HG03175 (cell line): ENCODE measurements around the gene EP400.
A peak's percentile ranks its signal among the peaks of the same experiment; 100 is the strongest.

Experiments
- ATAC-seq: cut with Tn5 transposase; IDR thresholded peaks from one replicate; pipeline ENCODE4 v1.9.1; 2021; ENCODE audit warnings: mild to moderate bottlenecking, moderate library complexity; ENCODE audit not compliant: unreplicated experiment

EP400 gene

DNA sequence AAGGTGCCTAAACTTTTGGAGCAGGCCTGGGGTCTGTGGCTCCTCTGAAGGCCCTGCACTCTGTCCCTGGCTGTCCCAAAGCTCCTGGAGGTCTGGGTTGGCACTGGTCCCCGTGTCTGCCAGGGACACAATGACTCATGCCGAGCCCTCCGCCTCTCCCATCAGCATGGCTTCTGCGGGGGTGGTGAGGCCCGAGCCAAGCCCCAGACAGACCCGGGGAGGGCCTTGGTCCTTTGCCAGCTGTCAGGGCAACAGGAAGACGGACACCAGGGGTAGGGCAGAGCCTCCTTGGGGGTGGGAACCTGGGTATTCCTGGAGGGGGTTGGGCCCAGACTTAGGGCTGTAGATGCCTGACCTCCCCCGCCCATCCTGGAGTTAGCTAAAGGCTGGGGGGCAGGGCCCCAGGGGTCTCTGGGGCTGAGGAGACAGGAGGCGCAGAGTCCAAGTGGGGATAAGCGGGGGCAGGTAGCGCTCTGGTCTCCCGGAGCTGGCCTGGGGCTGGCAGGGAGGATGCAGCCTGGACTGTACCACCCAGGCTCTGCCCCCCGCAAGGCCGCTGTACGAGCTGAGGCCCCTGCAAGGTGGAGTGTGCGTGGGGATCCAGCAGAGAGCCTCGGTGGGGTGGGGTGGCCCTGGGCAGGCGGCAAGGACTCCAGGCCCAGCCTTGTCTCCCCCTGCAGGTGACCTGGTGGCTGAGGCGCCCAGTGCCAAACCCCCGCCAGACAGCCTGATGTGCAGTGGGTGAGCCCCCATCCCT lies 37.0 kb upstream of the EP400 start:
- ATAC-seq, result no peak

DNA sequence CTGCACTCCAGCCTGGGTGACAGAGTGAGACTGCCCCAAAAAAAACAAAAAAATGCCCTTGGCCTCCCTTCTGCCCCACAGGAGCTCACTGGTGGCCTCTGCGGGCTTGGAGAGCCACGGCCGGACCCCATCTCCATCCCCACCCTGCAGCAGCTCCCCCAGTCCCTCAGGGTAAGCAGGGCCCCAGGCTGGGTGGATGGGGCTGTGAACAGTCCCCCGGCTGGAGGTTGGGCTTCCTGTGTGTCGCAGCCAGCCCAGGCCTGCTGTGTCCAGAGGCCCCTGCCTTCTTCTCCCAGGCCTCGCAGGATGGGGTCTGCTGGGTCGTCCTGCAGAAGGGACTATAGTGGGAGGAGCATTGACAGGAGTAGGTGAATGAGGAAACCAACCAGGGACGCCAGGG lies 36.1 kb upstream of the EP400 start:
- ATAC-seq, result no peak

DNA sequence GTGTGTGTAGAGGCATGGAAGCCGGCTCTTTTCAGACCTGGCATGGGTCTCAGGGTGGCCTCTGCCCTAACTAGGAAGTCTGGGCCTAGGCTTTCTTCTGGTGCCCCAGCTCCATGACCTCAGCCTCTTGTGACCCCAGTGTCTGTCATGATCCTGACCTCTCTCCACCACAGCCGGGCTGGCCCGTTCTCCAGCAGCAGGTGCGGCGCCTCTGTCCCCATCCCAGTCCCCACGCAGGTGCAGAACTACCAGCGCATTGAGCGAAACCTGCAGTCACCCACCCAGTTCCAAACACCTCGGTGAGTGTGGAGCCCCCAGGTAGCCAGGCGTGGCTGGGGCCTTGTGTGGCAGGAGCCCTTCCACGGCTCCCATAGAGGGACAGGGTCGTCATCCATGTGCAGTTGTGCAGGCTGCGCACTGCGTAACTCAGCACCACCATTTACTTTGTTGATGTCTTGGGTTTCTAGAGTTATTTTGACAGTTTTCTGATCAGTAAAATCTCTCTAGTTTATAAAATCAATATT lies 35.5 kb upstream of the EP400 start:
- ATAC-seq, result no peak

DNA sequence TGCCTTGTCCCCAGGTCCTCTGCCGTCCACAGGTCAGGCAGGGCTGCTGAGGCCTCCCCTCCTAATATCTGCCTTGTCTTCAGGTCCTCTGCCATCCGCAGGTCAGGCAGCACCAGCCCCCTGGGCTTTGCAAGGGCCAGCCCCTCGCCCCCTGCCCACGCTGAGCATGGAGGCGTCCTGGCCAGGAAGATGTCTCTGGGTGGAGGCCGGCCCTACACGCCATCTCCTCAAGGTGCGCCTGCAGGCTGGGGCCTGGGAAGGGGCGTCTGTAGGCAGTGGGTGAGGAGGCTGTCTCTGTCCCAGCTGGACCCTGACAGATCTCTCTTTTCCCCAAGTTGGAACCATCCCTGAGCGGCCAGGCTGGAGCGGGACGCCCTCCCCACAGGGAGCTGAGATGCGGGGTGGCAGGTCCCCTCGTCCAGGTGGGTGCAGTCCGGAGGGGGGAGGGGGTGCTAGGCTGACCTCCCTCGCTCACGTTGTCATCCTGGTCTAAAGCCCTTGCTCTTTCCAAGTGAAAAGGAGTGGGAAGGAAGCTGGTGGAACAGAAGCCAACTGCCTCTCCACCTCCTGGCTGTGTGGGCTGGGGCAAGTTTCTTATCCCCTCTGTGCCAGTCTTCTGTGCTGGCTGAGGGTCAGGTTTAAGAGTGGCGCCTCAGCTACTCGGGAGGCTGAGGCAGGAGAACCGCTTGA lies 34.6 kb upstream of the EP400 start:
- no peak for ATAC-seq

DNA sequence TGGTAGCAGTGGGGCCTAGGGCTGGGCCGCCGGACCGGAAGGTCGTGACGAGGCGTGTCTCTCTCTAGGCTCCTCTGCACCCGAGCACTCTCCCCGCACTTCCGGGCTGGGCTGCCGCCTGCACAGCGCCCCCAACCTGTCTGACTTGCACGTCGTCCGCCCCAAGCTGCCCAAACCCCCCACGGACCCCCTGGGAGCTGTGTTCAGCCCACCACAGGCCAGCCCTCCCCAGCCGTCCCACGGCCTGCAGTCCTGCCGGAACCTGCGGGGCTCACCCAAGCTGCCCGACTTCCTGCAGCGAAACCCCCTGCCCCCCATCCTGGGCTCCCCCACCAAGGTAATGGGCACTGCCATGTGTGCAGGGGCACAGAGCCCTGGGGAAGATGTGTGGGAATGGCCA lies 33.9 kb upstream of the EP400 start:
- no peak for ATAC-seq

DNA sequence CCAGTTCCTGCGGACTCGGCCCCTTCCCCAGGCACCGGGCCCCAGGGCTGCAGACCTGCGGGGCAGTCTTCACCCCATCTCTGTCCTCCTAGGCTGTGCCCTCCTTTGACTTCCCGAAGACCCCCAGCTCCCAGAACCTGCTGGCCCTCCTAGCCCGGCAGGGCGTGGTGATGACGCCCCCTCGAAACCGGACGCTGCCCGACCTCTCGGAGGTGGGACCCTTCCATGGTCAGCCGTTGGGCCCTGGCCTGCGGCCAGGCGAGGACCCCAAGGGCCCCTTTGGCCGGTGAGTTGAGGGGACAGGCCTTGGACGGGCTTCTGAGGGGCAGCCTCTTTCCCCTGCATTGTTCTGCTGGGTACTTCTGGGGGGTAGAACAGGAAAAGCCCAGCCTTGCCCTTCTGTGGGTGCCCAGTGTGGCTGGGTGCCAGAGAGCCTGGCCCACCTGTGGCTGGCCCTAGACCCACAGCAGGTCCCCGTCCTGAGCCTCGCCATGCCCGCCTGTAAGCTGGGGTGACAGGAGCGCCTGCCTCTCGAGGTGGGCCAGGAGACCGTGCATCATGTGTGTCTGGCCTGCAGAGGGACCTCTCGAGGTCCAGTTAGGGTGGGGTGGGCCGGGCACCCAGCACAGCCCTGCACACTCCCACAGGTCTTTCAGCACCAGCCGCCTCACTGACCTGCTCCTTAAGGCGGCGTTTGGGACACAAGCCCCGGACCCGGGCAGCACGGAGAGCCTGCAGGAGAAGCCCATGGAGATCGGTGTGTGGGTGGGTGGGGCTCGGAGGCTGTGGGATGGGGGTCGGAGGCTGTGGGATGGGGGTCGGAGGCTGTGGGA lies 33.2 kb upstream of the EP400 start:
- no peak for ATAC-seq

DNA sequence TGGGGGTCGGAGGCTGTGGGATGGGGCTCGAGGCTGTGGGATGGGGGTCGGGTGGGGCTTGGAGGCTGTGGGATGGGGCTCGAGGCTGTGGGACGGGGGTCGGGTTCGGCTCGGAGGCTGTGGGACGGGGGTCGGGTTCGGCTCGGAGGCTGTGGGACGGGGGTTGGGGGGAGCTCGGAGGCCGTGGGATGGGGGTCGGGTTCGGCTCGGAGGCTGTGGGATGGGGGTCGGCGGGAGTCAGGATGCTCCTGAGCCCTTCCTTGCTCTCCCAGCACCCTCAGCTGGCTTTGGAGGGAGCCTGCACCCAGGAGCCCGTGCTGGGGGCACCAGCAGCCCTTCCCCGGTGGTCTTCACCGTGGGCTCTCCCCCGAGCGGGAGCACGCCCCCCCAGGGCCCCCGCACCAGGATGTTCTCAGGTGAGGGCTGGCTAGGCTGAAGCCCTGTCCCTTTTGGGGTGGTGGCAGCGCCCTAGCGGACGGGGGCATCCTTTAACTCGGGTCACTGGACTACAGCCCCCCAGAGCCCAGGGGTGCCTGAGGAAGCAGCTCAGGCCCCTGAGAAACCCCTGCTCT lies 32.5 kb upstream of the EP400 start:
- ATAC-seq, result no peak

DNA sequence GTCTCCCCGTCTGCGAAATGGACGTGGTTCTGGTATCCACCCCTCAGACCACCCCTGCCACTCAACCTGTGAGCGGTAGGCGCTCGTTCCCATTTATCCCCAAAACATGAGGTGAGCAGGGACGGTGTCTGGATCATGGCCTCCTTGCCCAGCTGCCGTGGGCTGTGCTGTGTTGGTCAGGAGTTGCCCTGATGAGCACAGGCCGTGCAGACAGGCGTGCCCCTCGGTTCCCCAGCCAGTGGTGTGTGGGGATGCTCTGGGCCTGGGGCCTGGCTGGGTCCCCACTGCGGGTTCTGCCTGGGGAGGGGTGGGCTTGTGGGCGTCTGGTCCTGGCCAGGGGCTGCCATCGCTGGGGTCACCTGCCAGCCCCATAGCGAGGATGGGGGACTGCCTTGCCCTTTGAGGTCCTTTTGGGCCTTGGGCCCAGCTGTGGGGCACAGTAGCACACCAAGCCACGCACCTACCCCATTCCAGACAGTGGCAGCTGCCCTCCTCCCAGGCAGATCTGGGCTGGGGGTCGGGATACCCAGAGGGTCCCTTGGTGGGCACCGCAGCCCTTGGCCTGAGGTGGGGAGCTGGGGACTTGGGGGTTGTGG lies 31.9 kb upstream of the EP400 start:
- ATAC-seq, result no peak

DNA sequence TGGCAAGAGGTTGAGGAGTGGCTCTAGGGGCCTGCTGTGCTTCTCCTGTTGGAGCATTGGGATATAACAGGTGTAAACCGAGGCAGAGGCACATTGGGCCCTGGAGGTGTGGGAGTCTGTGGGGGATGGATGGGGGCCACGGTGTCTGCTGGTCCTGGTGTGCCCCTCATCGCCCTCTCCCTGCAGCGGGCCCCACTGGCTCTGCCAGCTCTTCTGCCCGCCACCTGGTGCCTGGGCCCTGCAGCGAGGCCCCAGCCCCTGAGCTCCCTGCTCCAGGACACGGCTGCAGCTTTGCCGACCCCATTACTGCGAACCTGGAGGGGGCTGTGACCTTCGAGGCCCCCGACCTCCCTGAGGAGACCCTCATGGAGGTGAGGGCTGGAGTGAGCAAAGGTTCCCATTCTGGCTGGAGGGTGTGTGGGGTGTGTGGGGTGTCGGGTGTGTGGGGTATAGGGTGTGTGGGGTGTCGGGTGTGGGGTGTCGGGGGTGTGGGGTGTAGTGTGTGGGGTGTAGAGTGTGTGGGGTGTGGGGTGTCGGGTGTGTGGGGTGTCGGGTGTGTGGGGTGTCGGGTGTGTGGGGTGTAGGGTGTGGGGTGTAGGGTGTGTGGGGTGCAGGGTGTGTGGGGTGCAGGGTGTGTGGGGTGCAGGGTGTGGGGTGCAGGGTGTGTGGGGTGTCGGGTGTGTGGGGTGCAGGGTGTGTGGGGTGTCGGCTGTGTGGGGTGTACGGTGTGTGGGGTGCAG lies 31.3 kb upstream of the EP400 start:
- ATAC-seq, result no peak

DNA sequence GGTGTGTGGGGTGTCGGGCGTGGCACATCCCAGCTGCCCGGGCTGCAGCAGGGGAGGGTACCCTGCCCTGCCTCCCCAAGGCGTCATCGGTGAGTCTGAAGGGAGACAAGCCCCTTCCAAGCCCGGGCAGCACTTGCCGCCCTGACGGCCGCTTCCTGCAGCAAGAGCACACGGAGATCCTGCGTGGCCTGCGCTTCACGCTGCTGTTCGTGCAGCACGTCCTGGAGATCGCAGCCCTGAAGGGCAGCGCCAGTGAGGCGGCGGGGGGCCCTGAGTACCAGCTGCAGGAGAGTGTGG lies 30.7 kb upstream of the EP400 start:
- no peak for ATAC-seq

DNA sequence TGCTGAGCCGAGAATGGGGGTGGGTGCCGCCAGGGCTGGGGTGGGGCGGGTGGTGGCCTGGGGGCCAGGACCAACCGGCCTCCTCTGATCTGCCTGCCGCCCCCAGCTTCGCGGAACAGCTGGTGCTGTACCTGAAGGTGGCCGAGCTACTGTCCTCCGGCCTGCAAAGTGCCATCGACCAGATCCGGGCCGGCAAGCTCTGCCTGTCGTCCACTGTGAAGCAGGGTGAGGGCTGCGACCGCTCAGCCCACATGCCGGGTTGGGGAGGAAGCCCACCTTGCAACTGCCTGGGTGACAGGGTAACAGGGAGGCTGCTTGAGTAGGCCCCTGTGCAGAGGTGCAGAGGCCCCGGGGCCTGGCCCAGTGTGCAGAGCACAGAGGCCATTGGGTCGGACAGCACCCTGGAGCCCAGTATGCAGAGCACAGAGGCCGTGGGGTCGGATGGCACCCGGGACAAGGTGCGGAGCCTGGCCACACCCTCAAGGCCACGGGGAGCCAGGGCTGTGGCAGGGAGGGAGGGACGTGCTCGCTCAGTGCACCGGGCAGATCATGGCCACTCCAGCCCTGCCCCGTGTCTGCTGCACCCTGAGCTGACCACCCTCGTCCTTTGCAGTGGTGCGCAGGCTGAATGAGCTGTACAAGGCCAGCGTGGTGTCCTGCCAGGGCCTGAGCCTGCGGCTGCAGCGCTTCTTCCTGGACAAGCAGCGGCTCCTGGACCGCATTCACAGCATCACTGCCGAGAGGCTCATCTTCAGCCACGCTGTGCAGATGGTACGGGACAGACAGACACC lies 30.2 kb upstream of the EP400 start:
- ATAC-seq, result no peak

DNA sequence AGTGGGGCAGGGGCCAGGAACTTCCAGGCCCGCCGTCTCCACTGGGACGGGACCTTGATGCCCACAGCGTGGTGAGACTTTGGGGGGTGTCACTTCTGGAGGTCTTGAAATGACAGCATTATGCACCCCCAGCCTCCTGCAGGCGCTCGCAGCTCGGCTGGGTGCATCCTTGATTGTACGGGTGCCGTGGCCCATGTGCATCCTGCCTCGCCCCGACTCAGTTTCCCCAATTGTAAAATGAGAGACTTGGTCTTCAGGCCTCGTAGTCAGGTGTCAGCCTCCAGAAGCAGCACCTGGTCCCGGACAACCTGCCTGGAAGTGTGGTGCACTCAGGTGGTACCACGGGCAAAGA lies 29.6 kb upstream of the EP400 start:
- no peak for ATAC-seq

DNA sequence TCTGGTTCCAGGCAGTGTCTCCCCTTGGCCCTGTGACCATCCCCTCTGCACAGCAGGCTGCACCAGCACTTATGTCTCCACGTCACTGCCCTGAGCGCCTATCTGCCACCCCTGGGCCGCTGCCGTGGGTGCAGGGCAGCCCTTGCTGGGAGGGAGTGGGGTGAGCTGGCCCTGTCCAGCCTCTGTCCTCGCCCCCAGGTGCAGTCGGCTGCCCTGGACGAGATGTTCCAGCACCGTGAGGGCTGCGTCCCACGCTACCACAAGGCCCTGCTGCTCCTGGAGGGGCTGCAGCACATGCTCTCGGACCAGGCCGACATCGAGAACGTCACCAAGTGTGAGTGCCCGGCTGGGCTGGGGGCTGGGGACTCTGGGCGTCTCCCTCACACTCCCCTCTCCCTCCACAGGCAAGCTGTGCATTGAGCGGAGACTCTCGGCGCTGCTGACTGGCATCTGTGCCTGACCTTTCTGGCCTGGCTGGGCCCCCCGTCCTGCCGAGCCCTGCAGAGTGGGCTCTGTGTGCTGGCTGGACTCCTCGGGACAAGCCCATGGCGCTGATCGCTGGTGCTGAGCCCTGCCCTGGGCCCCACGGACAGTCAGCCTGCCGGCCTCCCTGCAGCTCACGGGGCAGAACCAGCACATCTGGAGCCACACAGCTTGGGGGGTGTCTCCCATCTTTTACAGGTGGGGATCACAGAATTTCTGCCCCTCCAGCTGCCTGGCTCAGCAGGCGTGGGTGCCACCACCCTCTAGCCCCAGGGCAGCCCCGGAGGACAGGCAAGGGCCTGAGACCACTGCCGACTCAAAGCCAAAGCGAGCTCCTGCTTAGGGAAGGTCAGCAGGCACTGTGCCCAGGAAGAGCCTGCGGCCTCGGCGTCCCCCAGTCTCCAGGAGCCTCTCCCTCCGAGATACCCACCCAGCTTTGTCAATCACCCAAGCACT lies 28.6 kb upstream of the EP400 start:
- ATAC-seq, result no peak

DNA sequence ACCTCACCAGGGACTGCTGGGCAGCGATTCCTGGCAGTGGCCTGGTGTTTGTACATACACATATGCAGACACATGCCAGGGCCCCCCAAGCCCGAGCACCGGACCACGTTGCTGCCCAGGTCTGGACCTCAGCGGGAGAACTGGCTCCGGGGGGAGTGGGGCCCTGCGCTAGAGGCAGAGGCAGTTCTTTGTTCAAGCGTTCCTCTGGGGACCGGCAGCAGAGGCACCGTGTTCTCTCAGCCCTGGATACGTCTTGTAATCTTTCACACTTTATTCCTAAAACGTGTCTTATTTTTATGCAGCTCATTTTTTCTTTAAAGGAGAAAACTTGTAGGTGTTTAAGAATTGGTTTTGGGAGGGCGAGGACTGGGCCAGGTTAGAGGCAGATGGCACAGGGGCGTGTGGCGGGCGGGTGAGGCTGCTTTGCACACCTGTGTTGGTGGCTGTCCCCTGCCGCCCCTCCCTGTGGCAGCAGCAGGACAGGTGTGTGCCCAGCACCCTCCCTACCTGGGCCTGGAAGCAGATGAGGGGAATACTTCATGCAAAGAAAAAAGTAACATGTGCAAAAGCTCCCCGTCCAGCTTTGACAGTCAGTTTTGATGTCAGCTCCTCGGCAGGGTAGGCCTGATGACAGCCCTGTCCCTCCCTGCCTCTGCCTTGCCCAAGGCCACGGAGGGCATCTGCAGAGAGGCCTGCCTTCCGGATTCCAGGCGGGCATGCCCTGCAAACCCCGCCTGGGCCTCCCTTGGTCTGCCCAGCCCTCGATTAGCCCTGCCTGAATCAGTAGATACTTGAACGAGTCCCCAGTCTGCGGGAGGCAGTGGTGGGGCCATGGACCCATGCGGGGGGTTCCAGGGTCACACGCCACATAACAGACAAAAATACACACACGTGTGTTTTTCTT lies 27.6 kb upstream of the EP400 start:
- ATAC-seq, result no peak

DNA sequence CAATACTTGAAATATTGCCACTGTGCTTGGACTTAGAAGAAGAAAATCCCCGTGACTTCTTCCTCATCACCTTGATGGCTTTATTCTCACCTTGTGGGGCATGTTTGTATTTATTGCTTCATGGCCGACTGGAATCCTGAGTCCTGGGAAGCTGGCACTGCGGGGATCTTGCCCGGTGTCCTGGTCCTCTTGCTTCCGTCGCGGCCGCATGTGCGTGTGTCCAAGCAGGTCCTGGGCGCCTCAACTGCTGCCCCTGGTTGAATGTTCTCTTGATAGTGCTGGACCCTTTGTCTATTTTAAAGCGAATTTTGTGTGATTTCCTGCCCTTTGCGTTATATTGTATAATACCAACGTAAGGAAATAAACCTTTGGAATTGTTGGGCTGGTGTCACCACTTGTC lies 27.0 kb upstream of the EP400 start:
- ATAC-seq, result no peak

DNA sequence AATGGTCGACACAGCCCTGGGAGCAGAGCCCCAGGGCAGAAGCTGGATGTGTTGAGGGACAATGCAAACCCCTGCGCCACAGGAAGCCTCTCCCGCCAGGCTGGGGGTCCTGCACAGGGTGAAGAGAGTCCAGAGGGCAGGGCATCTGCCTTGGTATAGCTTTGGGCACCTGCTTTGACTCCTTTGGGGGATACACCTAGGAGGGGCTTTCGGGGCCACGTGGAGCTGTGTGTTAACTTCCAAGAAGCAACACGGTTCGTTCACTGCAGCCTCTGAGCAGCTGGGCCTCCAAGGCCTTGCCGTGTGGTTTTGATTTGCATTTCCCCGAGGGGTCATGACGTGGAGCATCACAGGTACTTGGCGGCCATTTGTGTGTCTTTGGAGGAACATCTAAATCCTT lies 26.5 kb upstream of the EP400 start:
- ATAC-seq, result peak; percentile 86
